ENCODE data around the gene RTN1.

RTN1 gene

DNA sequence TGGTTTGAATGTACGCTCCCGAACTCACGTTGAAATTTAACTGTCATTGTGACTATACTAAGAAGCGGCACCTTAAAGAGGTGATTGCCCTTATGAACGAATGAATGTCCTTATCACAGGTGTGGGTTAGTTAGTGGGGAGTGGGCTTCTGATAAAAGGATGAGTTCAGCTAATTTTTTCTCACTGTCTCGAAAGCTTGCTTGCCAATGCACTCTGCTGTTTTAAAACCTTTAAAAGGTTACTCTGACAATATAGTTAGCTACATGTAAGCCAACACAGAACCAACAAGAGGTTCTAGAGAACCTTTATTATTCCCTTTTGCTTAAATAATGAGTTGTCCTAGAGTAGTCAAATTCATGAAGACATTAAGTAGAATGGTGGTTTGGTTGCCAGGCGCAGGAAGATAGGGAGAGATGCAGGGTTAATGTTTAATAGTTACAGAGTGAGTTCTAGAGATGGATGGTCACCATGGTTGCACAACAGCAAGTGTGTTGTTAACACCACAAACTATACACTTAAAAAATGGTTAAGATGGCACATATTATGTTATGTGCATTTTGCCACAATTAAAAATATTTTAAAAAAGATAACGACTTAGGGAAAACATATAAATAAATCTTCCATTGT, 26.3 kb downstream of the RTN1 start:
- DNase-seq (ENCODE audit: low read depth) = no peak
- TF ChIP-seq, protein P1, sequence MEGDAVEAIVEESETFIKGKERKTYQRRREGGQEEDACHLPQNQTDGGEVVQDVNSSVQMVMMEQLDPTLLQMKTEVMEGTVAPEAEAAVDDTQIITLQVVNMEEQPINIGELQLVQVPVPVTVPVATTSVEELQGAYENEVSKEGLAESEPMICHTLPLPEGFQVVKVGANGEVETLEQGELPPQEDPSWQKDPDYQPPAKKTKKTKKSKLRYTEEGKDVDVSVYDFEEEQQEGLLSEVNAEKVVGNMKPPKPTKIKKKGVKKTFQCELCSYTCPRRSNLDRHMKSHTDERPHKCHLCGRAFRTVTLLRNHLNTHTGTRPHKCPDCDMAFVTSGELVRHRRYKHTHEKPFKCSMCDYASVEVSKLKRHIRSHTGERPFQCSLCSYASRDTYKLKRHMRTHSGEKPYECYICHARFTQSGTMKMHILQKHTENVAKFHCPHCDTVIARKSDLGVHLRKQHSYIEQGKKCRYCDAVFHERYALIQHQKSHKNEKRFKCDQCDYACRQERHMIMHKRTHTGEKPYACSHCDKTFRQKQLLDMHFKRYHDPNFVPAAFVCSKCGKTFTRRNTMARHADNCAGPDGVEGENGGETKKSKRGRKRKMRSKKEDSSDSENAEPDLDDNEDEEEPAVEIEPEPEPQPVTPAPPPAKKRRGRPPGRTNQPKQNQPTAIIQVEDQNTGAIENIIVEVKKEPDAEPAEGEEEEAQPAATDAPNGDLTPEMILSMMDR (conservative IDR thresholded peaks at IDR 0.05; ENCODE audit: low read depth, low read length) = no peak
- no peak overlapping the region for H3K4me3 ChIP-seq (ENCODE audit: low read depth, low read length)

DNA sequence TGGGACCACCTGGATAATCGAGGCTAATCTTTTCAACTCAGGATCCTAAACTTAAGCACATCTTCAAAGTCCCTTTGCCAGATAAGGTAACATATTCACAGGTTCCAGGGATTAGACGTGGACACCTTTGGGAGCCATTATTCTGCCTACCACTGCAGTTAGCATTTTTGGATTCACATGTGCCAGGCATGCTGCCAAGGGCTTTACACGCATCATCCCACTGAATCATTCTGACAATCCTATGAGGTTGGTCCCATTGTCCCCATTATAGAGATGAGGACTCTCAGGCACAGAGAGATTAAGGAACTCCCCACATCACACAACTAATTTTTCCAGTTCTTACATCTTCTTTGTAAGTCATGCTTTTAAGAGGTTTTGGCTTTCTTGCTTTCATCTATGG, 34.5 kb downstream of the RTN1 start:
- TF ChIP-seq, protein P1 (conservative IDR thresholded peaks at IDR 0.05; ENCODE audit: low read depth, low read length) = no peak
- DNase-seq (ENCODE audit: low read depth) = no peak
- no peak overlapping the region for H3K4me3 ChIP-seq (ENCODE audit: low read depth, low read length)

DNA sequence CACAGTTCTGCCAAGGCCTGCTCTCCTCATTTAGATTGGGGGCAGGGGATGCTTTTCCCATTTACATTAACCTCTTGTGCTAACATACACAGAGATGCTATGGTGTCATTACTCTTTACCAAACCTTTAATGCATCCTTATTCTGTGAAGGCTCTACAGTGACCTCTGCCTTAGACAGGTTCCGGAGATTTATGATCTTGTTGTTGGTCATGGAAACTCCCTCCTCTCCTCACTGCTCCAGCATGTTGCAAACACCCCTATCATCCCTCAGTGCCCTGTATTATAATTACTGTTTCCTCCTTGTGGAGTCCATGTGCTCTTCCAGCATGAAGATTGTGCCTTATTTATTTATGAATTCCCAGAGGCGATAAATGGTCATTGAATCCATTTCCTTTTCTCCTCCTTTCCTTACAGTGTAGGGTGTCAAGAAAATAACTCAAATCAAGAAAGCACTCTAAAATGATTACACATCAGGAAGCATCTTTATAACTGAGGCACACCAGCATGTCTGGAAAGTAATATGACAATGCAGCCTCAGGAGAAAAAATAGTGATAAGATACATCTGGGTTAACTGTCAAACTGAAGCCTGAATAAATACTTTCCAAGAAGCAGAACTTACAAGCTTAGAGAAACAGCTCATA, 37.8 kb downstream of the RTN1 start:
- H3K4me3 ChIP-seq (ENCODE audit: low read depth, low read length) = no peak overlapping the region
- TF ChIP-seq, protein P1 (conservative IDR thresholded peaks at IDR 0.05; ENCODE audit: low read depth, low read length) = no peak
- no peak for DNase-seq (ENCODE audit: low read depth)

DNA sequence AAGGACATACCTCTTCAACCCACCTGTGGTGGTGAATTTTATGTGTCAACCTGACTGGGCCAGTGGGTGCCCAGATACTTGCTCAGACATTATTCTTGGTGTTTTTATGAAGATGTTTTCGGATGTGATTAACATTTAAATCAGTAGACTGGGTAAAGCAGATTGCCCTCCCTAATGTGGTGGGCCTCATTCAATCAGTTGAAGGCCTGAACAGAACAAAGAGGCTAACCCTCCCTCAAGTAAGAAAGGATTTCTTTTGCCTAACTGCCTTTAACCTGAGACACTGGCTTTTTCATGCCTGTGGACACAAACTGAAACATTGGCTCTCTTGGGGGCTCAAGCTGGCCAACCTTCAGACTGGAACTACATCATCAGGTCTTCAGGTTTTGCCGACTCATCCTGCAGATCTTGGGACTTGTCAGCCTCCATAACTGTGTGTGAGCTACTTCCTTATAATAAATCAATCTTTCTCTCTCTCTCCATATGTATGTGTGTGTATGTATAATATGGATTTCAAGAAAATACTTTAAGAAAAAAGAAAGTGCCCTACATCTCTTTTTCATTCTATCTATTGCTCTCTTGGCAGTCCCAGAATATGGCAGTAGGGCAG, 39.4 kb downstream of the RTN1 start:
- TF ChIP-seq, protein P1 (conservative IDR thresholded peaks at IDR 0.05; ENCODE audit: low read depth, low read length) = no peak

DNA sequence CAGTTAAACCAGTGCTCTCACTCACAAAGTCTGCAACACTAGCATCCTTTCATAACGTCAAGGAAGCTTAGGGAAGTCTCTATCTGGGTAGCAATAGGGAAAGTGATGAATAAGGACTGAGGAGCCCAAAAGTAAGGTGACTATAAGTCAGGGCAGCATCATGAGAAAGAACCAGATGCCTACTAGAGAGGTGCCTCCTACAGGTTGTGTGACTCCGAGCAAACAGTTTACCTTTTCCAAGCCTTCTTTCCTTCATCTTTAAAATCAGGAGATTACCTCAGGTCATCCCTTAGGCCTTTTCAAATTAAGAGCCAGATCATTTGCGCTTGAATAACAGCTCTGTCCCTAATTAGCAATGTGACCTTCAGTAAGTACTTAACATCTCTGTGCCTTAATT, 40.2 kb downstream of the RTN1 start:
- no peak overlapping the region for H3K4me3 ChIP-seq (ENCODE audit: low read depth, low read length)
- TF ChIP-seq, protein P1 (conservative IDR thresholded peaks at IDR 0.05; ENCODE audit: low read depth, low read length) = no peak

More for the DNA sequence above, 39.4 kb downstream of the RTN1 start:
- peak; percentile 1 for DNase-seq (ENCODE audit: low read depth)
- no peak overlapping the region for H3K4me3 ChIP-seq (ENCODE audit: low read depth, low read length)

DNA sequence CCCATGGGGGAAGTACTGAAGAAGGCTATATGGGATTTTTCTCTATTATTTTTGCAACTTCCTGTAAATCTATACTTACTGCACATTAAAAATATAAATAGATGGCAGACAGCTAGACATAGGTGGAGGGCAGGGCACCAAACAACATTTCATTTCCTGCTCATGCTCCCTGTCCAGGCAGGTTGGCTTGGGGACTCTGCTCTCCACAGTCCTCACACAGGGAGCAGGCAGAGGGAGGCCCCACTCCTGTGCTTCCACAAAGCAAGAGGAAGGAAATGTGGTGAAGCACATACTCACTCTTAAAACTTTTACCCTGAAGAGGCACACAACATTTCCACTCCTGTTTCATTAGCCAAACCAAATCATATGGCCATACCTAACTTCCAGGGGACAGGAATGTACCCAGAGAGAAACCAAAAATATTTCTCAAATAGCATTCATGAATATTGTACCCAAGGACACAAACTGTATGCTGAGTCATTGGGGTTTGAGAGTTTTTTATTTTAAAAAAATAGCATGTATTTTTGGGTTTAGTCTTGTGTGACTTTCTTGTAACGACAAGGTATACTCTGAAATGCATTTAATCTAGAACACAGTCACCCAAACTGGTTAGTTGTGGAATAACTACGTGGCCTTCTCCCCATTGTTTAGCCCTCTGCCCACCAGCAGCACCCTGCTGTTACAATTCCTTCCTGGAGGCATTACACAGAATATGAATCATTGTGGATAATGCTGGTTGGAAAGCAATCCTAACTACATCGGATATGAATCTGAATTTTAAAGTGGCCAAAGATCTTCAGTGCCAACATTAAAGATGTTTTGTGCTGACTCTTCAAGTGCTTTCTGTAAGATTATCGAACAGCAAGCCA, 40.9 kb downstream of the RTN1 start:
- no peak overlapping the region for H3K4me3 ChIP-seq (ENCODE audit: low read depth, low read length)
- TF ChIP-seq, protein P1 (conservative IDR thresholded peaks at IDR 0.05; ENCODE audit: low read depth, low read length) = no peak
- DNase-seq (ENCODE audit: low read depth) = peak; percentile 44

More for the DNA sequence above, 40.2 kb downstream of the RTN1 start:
- DNase-seq (ENCODE audit: low read depth) = no peak

Measured in choroid plexus epithelial cell (primary cell).